Thyroid gland (tissue), 4 donors: ENCODE measurements around the gene EP400. TPM values are rescaled to one million over a fixed set of nuclear protein-coding genes. Genes with fewer than 3 reads are reported as not detected.
A peak's percentile ranks its signal among the peaks of the same experiment; 100 is the strongest.

Experiments
- DNase-seq, 2 donors: peaks; one replicate each; pipeline ENCODE4 v3.0.0-alpha.2; 2019
- H3K27ac ChIP-seq, 3 donors: fragments of 200-600 bp; sonication (generic); 1 replicate in 2 of 3; 2 replicates in 1 of 3; pipeline ENCODE4 v1.5.1; 2016 to 2019; ENCODE audit warnings: mild to moderate bottlenecking in 1 of 3, moderate library complexity in 1 of 3
- H3K27me3 ChIP-seq: fragments of 200-600 bp; sonication (generic); one replicate; pipeline ENCODE4 v1.5.1; 2019
- H3K36me3 ChIP-seq, 2 donors: fragments of 200-600 bp; sonication (generic); one replicate each; pipeline ENCODE4 v1.5.1; 2016 to 2019
- H3K4me1 ChIP-seq, 2 donors: fragments of 200-600 bp; sonication (generic); one replicate each; pipeline ENCODE4 v1.5.1; 2017 to 2019
- H3K4me3 ChIP-seq, 3 donors: fragments of 200-600 bp; sonication (generic); replicated peaks in 1 of 3; 1 replicate in 2 of 3; 2 replicates in 1 of 3; pipeline ENCODE4 v1.5.1; 2016; ENCODE audit warnings: mild to moderate bottlenecking in 1 of 3
- H3K9me3 ChIP-seq: fragments of 200-600 bp; sonication (generic); one replicate; pipeline ENCODE4 v1.5.1; 2017
- CTCF ChIP-seq, 6 experiments: fragments of 200-600 bp in 3 of 6; fragments of 450-650 bp in 3 of 6; sonication (generic) in 3 of 6; IDR thresholded peaks; one replicate each; pipeline ENCODE4 v1.5.1; 2016 to 2019; ENCODE audit warnings: antibody characterized with exemption in 6 of 6, mild to moderate bottlenecking in 2 of 6, inconsistent platforms in 1 of 6, moderate library complexity in 1 of 6
- POLR2A ChIP-seq, 2 donors: fragments of 450-650 bp; IDR thresholded peaks; one replicate each; pipeline ENCODE4 v1.6.1; 2017; ENCODE audit warnings: antibody characterized with exemption in 2 of 2, mild to moderate bottlenecking in 2 of 2, moderate library complexity in 1 of 2
- WGBS, 2 donors: methylation state at CpG; one replicate each; pipeline ENCODE4 v1.1.5; 2017; 5-methylcytosine and 5-hydroxymethylcytosine counted together
- intact Hi-C: fragments of 100-400 bp; cut with DNase I; formaldehyde crosslinking; loops from one replicate; pipeline ENCODE4 v1.15.1; 2023
- total RNA-seq, 4 donors: library from RNA; depleted of rRNA; stranded (reverse); fragments of >200 nt; gene quantifications; one replicate each; pipeline ENCODE4 v1.2.3, GENCODE V29; 2016

The EP400 gene
- 10 to 100 TPM; 22.1 to 51.8 (median 25.4) TPM for total RNA-seq

GRCh38 chr12:131949431-131950181 is at the start of gene EP400:
TSS of gene EP400 (plus strand) at chr12:131949942. CDS start at chr12:131960620, 10,678 bp downstream.
- intact Hi-C loops = loop anchor here (10.0 kb wide), 1 partner anchor 135 kb away; no protein-coding TSS in a partner anchor
- Histone ChIP-seq H3K4me1 (peaks cover 10 to 16% of the 10 kb centered on the region in 2 donors), H3K4me3 (peak within 1 kb of the TSS; percentile 65 to 100 (median 93)), H3K36me3 (no peaks in the 10 kb centered on the region), H3K9me3 (no peaks in the 10 kb centered on the region), H3K27ac (peak within 1 kb of the TSS; percentile 30 to 73 (median 54)), H3K27me3 (no peaks in the 10 kb centered on the region)
- WGBS, 2 donors = 0 to 11% methylated on average over 1 to 3 of the region's 97 CpGs
- TF ChIP-seq CTCF (IDR thresholded peaks at IDR 0.05) (peak in 4 of 6 experiments; percentile 32 to 72 (median 66)), POLR2A (IDR thresholded peaks at IDR 0.05) (peak in 1 of 2 donors; percentile 59)
- peak; percentile 96 to 97 for DNase-seq

GRCh38 chr12:131900397-131900796 is 49.3 kb upstream of the EP400 start:
- TF ChIP-seq POLR2A (IDR thresholded peaks at IDR 0.05) (no peak), CTCF (IDR thresholded peaks at IDR 0.05) (no peak)
- no peak for DNase-seq
- no peak overlapping the region for H3K4me3 ChIP-seq
- peaks cover 0 to 6% of the 10 kb centered on the region in 2 donors for H3K36me3 ChIP-seq
- H3K9me3 ChIP-seq = no peaks in the 10 kb centered on the region
- H3K27ac ChIP-seq = no peak overlapping the region
- intact Hi-C loops = no loop called here
- WGBS, 2 donors = 97 to 100% methylated on average over 3 to 4 of the region's 6 CpGs
- no peaks in the 10 kb centered on the region for H3K27me3 ChIP-seq
- peaks cover 22 to 48% of the 10 kb centered on the region in 2 donors for H3K4me1 ChIP-seq

GRCh38 chr12:131901431-131902331 is 48.1 kb upstream of the EP400 start:
- H3K36me3 ChIP-seq = peaks cover 0 to 6% of the 10 kb centered on the region in 2 donors

GRCh38 chr12:131902332-131903241 is 47.2 kb upstream of the EP400 start:
- no peak for TF ChIP-seq POLR2A (IDR thresholded peaks at IDR 0.05)
- no peak for TF ChIP-seq CTCF (IDR thresholded peaks at IDR 0.05)
- Histone ChIP-seq H3K4me3 (no peak overlapping the region), H3K27me3 (no peaks in the 10 kb centered on the region), H3K36me3 (peaks cover 3 to 6% of the 10 kb centered on the region in 2 donors), H3K4me1 (peaks cover 10 to 30% of the 10 kb centered on the region in 2 donors), H3K9me3 (no peaks in the 10 kb centered on the region), H3K27ac (no peak overlapping the region)
- WGBS, 2 donors = 67 to 77% methylated on average over 12 to 16 of the region's 25 CpGs
- DNase-seq = peak in 1 of 2 donors; percentile 27
- intact Hi-C loops = no loop called here

More at GRCh38 chr12:131901431-131902331, 48.1 kb upstream of the EP400 start:
- no peak overlapping the region for H3K27ac ChIP-seq
- no peak overlapping the region for H3K4me3 ChIP-seq
- DNase-seq = no peak
- 77% methylated on average over 17 to 21 of the region's 30 CpGs for WGBS, 2 donors
- peaks cover 15 to 40% of the 10 kb centered on the region in 2 donors for H3K4me1 ChIP-seq
- intact Hi-C loops = no loop called here
- no peaks in the 10 kb centered on the region for H3K27me3 ChIP-seq
- TF ChIP-seq POLR2A (IDR thresholded peaks at IDR 0.05) (no peak), CTCF (IDR thresholded peaks at IDR 0.05) (no peak)
- H3K9me3 ChIP-seq = no peaks in the 10 kb centered on the region
